Measurements from ENCODE around the gene DVL2. TPM values are rescaled to one million over a fixed set of nuclear protein-coding genes. Genes with fewer than 3 reads are reported as not detected.

The DVL2 gene
- total and polyA plus RNA-seq, 4 donors, result 3.4 to 24.5 (median 11.3) TPM

DNA sequence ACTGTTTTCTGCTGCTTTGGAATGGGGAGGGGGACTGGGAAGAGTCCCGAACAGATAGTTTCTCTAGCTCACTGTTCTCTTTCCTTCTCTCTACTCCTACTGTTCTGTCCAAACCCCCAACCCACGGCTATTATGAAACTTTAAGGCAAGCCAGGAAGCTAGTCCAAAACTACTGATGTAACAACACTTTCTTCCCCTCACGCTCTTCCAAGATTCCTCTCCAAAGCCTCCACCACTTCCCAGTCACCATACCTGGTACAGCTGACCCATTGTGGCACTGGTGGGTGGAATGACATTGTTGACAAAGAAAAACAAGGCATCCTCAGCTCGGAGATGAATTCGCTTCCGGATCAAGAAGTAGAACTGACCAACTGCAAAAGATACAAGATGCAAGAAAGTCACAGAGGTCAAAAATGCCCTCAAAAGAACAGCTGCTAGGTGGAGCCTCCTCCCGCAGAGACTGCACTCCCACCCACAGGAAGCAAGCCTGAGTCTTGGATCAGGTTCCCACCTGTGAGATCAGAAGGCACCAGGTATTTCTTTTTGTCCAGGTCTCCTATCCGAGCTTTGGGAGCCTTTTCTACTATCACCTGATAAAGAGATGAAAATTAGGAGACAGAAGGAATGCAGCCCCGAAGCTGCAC is 6.9 kb upstream of the DVL2 start:
- Histone ChIP-seq H3K9ac (ENCODE audit: low read depth in 1 of 2, low read length in 2 of 2) (peak overlapping the region; percentile 91 to 100), H3K27me3 (ENCODE audit: control insufficient read depth in 4 of 4, insufficient read depth in 4 of 4, low read length in 3 of 4) (no peaks in the 10 kb centered on the region), H3K36me3 (ENCODE audit: control insufficient read depth in 4 of 4, insufficient read depth in 3 of 4, low read depth in 1 of 4, low read length in 3 of 4) (peaks cover 5 to 29% (median 21%) of the 10 kb centered on the region in 4 donors), H3K4me1 (ENCODE audit: control insufficient read depth in 4 of 4, insufficient read depth in 4 of 4, low read length in 3 of 4) (peaks cover 2 to 42% (median 30%) of the 10 kb centered on the region in 4 donors), H3K4me3 (ENCODE audit: low read depth in 1 of 3, low read length in 3 of 3) (peak overlapping the region; percentile 74 to 93 (median 91)), H3K9me3 (ENCODE audit: control insufficient read depth in 4 of 4, low read length in 3 of 4) (no peaks in the 10 kb centered on the region), H3K27ac (ENCODE audit: low read depth in 1 of 2, low read length in 2 of 2) (peak overlapping the region; percentile 98 to 99)
- WGBS, result 20% methylated on average over 9 of the region's 9 CpGs
- no peak for DNase-seq (ENCODE audit: low spot score)
- TF ChIP-seq JUND (IDR thresholded peaks at IDR 0.05) (no peak), FOXA1 (IDR thresholded peaks at IDR 0.05) (no peak)

GRCh38 chr17:7240375-7240774 is 6.1 kb upstream of the DVL2 start:
- H3K36me3 ChIP-seq (ENCODE audit: control insufficient read depth in 4 of 4, insufficient read depth in 3 of 4, low read depth in 1 of 4, low read length in 3 of 4), result peaks cover 7 to 31% (median 18%) of the 10 kb centered on the region in 4 donors
- no peaks in the 10 kb centered on the region for H3K27me3 ChIP-seq (ENCODE audit: control insufficient read depth in 4 of 4, insufficient read depth in 4 of 4, low read length in 3 of 4)
- WGBS, result 68% methylated on average over 4 of the region's 4 CpGs
- peak overlapping the region; percentile 98 to 99 for H3K27ac ChIP-seq (ENCODE audit: low read depth in 1 of 2, low read length in 2 of 2)
- H3K9me3 ChIP-seq (ENCODE audit: control insufficient read depth in 4 of 4, low read length in 3 of 4), result no peaks in the 10 kb centered on the region
- H3K9ac ChIP-seq (ENCODE audit: low read depth in 1 of 2, low read length in 2 of 2), result no peak overlapping the region
- no peak for TF ChIP-seq TAF1 (conservative IDR thresholded peaks at IDR 0.05)
- TF ChIP-seq HNF4G (IDR thresholded peaks at IDR 0.05), result no peak
- DNase-seq (ENCODE audit: low spot score), result no peak
- peaks cover 2 to 50% (median 35%) of the 10 kb centered on the region in 4 donors for H3K4me1 ChIP-seq (ENCODE audit: control insufficient read depth in 4 of 4, insufficient read depth in 4 of 4, low read length in 3 of 4)
- peak overlapping the region in 2 of 3 donors; percentile 19 to 91 for H3K4me3 ChIP-seq (ENCODE audit: low read depth in 1 of 3, low read length in 3 of 3)

DNA sequence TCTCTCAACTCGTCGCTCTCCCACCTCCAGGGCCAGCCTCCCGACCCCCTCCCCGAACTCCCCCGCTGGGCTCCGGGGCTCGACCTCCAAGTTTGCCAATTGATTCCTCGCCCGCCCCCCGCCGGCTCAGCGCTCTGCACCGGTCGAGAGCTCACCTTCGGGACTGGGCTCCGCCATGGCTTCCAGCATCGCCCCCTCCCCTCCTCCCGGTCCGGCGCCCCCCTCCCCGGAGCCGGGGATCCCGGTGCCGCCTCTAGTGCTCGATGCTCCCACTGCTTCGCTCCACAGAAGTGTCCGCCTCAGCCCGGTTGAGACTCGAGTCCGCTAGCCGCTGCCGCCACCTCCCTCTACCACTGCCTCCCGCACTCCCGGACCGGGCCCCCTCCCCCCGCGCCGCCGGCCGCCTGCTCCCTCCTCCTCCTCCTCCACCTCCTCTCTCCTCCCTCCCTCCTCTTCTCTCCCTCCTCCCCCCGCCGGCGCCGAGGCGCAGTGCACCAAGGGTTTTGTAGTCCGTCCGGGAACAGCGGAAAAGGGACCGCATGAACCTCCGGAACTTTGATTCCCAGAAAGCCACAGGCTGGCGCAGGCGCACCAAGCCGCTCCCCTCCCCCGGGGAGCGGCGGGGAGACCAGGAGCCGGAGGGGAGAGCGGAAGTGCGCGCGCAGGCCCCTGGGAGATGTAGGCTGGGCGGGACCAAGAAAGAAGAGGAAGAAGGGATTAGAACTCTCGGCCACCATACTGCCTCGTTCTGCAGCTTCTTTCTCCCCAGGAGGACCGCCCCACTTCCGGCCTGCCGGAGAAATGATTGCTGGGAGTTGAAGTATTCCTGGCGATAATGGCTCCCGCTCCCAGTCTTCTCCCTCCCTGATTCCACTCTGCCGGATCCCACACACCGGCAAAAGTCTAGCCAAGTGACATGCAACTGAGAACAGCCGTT is 5.0 kb upstream of the DVL2 start, which contains the start of gene PHF23:
PHF23 (minus strand) TSS at position 367 of the 937 bp plus-strand sequence; CDS start at position 189, 178 bp downstream.
- H3K36me3 ChIP-seq (ENCODE audit: control insufficient read depth in 4 of 4, insufficient read depth in 3 of 4, low read depth in 1 of 4, low read length in 3 of 4), result peaks cover 7 to 27% (median 17%) of the 10 kb centered on the region in 4 donors

More for the DNA sequence above, 5.0 kb upstream of the DVL2 start, which contains the start of gene PHF23:
- H3K4me3 ChIP-seq (ENCODE audit: low read depth in 1 of 3, low read length in 3 of 3), result peak within 1 kb of the TSS; percentile 88 to 94 (median 90)
- no peaks in the 10 kb centered on the region for H3K27me3 ChIP-seq (ENCODE audit: control insufficient read depth in 4 of 4, insufficient read depth in 4 of 4, low read length in 3 of 4)
- DNase-seq (ENCODE audit: low spot score), result peak; percentile 96
- no peaks in the 10 kb centered on the region for H3K9me3 ChIP-seq (ENCODE audit: control insufficient read depth in 4 of 4, low read length in 3 of 4)
- under 1% methylated on average over 72 of the region's 72 CpGs for WGBS
- TF ChIP-seq EGR1 (IDR thresholded peaks at IDR 0.05; ENCODE audit: low read depth in 2 of 2) (peak; percentile 65 to 77), SP1 (IDR thresholded peaks at IDR 0.05) (peak; percentile 91), FOXA1 (IDR thresholded peaks at IDR 0.05) (peak; percentile 8), NR2F2 (IDR thresholded peaks at IDR 0.05) (peak; percentile 60), FOXA2 (IDR thresholded peaks at IDR 0.05) (no peak), TAF1 (conservative IDR thresholded peaks at IDR 0.05) (peak; percentile 61), HNF4G (IDR thresholded peaks at IDR 0.05) (no peak), YY1 (IDR thresholded peaks at IDR 0.05) (peak; percentile 98), RAD21 (IDR thresholded peaks at IDR 0.05) (peak; percentile 37 to 51), CTCF (IDR thresholded peaks at IDR 0.05; ENCODE audit: low read depth, low read length, missing input control) (peak; percentile 15), HNF4A (conservative IDR thresholded peaks at IDR 0.05) (peak; percentile 19 to 51), MAX (IDR thresholded peaks at IDR 0.05) (peak; percentile 45), JUND (IDR thresholded peaks at IDR 0.05) (peak in 1 of 2 donors; percentile 54), ATF3 (IDR thresholded peaks at IDR 0.05) (no peak), GABPA (IDR thresholded peaks at IDR 0.05 in 1 of 2, conservative IDR thresholded peaks at IDR 0.05 in 1 of 2) (peak; percentile 81 to 97), RXRA (IDR thresholded peaks at IDR 0.05) (peak; percentile 55 to 56), REST (IDR thresholded peaks at IDR 0.05) (peak; percentile 55), ZBTB33 (IDR thresholded peaks at IDR 0.05) (peak; percentile 95)
- H3K9ac ChIP-seq (ENCODE audit: low read depth in 1 of 2, low read length in 2 of 2), result peak within 1 kb of the TSS; percentile 88 to 89
- H3K4me1 ChIP-seq (ENCODE audit: control insufficient read depth in 4 of 4, insufficient read depth in 4 of 4, low read length in 3 of 4), result peaks cover 2 to 59% (median 44%) of the 10 kb centered on the region in 4 donors
- H3K27ac ChIP-seq (ENCODE audit: low read depth in 1 of 2, low read length in 2 of 2), result peak within 1 kb of the TSS; percentile 98 to 99
